Activated naive CD4-positive, alpha-beta T cell treated with Interleukin-2 at 50 U/mL for 16 hours (primary cell): ENCODE data around the gene MLPH.

Source experiments
- DNase-seq: peaks from one replicate; pipeline ENCODE4 v3.0.0-alpha.2; 2020

Gene MLPH

GRCh38 chr2:237480988-237481525 is 6.0 kb upstream of the MLPH start:
- no peak for DNase-seq

GRCh38 chr2:237482485-237482884 is 4.6 kb upstream of the MLPH start:
- no peak for DNase-seq

DNA sequence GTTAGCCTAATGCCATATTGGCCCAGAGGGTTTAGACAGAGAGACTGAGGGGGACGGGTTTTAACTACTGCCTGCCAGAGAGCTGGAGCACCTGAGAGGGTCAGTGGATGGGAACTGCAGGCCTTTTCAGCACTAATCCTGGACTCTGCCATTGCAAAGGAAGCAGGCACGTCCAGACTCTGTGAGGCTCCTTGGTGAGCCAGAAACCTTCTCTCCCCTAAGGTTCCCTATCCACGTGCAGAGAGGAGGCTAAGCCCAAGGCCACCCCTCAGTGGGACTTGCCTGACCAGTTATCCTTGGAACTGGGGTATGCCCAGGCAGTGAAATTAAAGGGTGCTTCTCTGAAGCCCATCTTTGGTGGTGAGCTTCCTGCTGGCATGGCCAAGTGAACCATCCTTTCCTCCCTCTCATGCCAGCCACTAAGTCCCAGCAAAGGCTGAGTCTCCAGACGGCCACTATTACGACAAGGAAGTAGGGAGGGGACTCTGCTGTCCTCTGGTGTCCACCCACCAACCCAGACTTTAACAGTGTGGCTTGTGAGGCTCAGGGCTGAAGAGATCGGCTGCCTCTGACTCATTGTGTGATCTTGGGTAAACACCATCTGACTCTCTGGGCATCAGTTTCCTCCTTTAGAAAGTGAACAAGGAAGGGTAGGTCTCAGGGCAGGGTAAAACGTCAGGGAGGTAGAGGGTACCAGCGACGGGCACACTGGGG is 3.9 kb upstream of the MLPH start:
- DNase-seq = no peak

DNA sequence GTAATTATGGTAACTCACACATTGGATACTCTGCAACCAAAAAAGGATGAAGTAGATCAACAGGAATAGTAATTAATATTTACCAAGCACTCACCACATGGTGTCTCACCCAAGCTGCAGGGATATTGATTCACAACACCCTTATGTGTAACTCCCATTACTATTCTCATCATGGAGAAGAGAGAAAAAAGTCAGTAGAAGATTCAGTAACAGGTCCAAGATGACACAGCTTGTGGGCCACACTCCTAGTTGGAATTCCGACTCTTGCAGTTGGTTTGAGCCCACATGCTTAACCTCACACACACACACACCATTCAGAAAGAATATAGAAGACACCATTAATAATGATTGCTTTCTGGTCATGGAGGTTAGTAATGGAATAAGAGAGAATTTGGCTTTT is 1.7 kb upstream of the MLPH start:
- no peak for DNase-seq

DNA sequence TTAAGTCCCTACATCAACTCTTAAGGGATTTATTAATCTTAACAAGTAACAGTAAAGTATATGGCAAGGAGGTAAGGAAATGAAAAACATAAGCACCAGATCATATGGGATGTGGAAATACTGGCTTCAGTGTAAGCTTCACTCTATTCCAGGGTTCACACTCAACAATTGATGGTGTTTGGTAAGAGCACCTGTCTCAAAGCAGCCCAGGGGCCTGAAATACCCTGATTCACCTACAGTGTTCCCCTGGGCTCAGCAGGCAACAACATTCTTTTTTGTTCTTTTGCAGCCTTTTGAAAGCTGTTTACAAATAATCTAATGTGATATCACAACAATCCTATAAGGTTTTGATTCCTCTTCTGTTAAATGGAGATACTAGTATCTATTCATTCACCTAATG is 1.2 kb upstream of the MLPH start:
- DNase-seq = no peak

DNA sequence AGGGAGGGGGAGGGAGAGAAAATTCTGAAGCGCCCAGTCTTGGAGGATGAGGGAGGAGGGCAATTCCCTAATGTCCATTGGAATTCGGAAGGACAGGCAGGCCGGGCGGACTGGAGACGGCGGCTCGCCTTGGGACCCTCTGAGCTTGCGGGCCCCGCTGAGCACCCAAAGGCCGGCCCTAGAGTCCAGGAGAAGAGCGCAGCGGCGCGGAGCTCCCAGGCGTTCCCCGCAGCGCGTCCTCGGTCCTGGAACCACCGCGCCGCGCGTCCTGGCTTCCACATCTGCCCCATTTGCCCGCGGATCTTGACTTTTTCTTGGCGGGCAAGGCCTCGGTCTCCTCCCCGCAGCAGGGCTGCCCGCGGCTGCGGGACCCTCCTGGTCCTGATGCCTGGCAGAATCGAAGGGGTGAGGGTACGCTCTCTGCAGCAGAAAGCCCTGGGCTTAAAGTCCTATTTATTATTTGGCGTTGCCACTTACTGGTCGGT is 675 bp upstream of the MLPH start:
- DNase-seq = no peak

DNA sequence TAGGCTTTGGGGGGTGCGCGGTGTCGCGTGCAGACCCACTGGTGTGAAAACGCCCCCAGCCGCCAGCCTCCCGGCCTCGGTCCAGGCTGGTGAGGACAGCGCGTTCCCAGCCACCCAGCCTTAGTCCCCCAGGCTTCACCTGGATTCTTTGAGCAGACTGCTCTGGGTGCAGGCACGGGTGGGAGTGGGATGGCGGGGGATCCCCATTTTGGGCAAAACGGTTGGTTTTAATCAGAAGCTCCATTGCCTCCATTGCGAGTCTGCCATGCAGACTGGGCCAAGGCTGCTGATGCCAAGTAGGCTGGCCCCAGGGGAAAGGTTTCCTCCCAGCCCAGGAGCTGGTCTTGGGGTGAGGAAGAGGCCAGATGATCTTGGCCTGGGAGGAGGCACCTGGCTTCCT is 445 bp downstream of the MLPH start:
- DNase-seq = no peak

DNA sequence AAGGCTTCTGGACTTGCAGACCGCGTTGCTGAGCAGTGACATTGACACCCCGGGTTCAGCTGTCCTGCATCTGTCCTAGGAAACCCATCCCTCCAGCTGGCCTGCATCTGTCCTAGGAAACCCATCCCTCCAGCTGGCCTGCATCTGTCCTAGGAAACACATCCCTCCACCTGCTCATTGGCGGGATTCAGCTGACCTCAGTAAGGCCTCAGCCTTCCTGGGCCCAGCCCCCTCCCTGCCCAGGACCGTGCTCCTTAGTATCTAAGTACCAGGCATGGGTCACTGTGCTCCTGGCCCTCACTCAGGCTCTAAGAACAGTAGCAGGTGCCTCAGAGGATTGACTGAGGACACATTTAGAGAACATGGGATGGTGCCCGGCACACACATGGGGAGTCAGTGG is 1.2 kb downstream of the MLPH start:
- no peak for DNase-seq

DNA sequence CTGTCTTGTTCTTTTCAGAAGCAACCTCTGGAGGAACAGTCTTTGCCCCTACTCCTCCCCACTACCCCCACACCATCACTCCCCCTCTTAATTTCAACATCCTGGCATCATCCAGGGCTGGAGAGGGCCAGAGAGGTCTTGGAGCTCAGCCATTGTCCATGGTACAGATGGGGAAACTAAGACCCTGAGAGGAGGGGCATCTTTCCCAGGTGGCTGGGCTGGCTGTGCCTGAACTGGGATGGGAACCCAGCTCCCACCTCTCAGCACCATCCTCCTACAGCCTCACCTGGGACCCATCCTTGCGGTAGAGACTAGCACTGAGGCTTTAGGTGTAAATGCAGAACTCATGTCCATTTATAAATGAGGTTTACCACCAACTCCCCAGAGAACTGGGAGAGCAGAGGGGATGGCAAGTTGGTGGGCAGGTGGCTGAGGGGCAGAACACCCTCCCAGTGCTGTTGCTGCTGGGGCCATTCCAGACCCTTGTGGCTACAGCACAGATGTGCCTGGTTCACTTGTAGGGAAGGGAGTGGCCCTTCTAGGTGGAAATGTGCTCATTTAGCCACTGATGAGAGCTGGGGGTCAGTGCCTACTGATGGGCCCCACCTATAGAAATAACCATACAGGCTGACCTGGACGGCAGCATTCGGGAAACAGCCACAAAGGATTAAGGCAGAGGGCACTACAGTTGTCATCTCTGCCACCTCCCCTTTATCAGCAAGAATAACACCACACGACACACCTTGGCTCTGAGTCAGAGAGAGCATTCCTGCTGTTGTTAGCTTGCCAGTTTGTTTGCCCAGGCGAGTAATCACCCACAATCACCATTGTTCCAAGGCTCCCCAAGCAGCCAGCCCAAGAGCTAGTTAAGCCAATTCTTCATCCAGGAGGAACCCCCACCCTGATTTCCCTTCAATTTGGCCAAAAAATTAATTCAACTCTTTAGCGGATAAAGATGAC is 2.1 kb downstream of the MLPH start:
- no peak for DNase-seq

- DNase-seq = no peak
Observed at GRCh38 chr2:237490009-237490711, 3.1 kb downstream of the MLPH start.

GRCh38 chr2:237490795-237491194 is 3.7 kb downstream of the MLPH start:
- DNase-seq = no peak

- DNase-seq = no peak
Observed at GRCh38 chr2:237491515-237492118, 4.6 kb downstream of the MLPH start.

DNA sequence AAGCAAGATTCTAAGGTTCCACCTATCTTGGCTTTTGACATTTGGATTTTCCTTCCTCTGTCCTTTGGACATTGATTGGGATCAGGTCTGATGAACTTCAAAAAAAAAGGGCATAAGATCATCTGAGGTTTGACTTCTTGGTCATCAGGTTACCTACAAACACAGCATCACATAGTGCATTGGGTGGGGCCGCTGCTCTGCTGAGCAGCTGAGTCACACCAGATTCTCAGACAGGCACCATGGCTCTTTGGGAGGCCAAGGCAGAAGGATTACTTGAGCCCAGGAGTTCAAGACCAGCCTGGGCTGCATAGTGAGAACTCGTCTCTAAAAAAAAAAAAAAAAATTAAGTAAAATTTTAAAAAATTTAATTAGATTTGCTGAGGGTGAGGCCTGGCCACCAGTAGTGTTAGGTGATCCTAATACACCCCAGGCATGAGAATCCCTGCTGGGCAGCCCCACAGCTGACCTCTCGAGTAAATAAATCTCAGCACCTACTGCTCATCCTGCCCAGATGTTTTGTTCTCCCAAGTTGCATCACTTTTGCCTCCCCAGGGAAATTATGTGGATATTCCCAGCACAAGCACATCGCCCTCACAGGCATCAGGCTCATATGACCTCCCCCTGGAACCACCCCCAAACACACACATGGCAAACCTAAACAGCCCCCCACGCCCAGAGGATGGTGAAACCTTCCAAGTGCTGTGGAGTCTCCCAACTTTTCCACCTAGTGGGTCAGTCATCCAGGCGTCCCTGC is 5.3 kb downstream of the MLPH start:
- no peak for DNase-seq

DNA sequence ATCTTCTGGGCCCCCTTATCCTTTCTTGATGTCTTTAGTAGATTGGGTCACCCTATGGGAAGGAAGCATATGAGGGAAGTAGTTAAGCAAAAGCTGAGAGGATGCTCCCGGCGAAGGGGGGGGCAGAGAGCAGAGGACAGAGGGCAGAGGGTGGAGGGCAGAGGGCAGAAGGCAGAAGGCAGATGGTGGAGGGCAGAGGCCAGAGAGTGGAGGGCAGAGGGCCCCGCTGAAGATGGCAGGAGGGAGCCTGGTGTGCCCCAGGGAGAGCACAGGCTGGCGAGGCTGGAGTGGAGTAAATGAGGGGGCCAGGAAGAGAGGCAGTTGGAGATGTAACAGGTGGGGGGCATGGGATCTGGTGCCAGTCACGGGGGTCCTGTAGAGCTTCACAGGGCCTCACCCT is 7.0 kb downstream of the MLPH start:
- no peak for DNase-seq

- DNase-seq = no peak
Observed at GRCh38 chr2:237495521-237496117, 8.6 kb downstream of the MLPH start.

- no peak for DNase-seq
Observed at GRCh38 chr2:237496428-237496827, 9.4 kb downstream of the MLPH start.

DNA sequence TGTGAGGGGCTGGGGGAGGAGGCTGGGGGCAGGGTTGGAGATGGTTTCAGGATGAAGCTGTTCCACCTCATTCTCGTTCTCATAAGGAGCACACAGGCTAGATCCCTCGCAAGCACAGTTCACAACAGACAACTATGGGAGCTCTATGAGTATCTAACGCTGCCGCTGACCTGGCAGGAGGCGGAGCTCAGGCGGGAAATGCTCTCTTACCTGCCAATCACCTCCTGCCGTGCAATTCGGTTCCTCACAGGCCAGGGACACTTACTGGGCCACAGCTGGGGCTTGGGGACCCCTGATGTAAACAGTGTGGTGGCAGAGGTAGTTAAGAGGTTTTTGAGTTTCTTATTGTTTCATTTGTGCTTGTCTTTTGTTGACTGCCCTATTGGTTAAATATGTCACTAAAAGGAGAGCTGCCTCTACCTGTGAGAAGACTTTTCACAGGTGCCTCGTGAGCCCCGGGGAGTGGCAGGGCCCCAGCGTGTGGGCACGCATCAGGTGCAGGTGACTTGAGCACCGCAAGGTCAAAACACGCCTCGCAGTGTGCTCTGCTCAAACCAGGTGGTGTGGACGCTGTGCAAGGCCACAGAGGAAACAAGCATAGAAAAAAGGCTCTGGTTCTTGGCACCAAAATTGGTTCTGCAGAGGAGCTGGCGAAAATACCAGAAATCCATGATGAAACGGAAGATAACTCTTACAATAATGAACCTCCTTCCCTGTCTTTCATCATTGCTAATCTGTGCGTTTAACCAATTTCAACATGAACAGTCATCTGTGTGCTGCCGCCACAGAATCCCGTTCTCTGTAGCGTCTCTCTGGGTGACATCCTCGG is 10.2 kb downstream of the MLPH start:
- DNase-seq = no peak

GRCh38 chr2:237497838-237498186 is 10.8 kb downstream of the MLPH start:
- no peak for DNase-seq

DNA sequence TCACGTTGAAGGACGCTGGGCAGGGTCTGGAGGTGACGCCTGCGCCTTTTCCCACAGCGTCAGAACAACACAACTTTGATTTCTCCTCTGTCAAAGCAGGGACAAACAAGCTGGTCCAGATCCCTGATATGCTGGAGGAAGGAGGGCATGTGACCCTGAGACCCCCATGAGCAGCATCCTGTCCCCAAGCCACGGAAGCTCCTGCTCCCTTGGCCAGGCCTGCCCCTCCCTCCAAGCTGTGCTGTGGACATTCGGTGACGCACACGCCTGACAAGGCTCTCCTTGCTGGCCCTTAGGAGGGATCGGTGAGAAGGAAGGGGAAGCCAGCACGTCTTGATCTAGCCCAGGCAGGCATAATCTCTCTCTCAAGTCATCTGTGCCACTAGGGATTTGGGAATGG is 11.3 kb downstream of the MLPH start:
- no peak for DNase-seq

GRCh38 chr2:237500681-237501424 is 13.8 kb downstream of the MLPH start:
- no peak for DNase-seq
